HG03045 (cell line): ENCODE data around the gene VAV2.

Experiments used
- ATAC-seq: cut with Tn5 transposase; IDR thresholded peaks from one replicate; pipeline ENCODE4 v1.9.1; 2021; ENCODE audit warnings: mild to moderate bottlenecking, moderate library complexity; ENCODE audit not compliant: unreplicated experiment

The VAV2 gene

DNA sequence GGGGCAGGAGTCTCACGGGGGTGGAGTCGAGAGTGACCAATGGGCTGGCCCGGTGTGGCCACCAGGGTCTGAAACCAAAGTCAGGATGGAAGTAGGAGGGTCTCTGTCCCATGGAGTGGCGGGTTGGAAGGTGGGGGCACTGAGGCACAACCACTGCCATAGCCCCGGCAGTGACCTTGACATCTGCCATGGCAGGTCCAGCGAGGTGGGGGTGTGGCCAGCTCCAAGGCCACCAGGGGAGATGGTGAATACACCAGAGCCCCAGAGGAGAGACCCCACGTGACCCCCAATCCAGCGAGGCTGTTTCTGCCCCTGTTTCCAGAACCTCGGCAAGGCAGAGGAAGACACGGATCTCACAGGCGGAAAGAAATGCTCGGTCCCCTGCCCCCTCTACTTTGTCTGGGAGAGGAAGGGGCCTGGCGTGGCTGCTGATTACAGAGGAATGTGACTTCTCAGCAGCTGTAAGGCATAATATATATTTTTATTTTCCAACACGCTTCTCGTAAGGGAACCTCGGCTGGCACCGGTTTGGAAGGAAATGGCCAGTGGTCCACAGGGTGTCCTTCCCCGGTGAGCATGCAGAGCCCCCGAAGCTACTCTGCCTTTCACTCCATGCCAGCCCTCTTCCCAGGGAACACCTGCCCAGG lies 148.2 kb downstream of the VAV2 start:
- ATAC-seq, result no peak

DNA sequence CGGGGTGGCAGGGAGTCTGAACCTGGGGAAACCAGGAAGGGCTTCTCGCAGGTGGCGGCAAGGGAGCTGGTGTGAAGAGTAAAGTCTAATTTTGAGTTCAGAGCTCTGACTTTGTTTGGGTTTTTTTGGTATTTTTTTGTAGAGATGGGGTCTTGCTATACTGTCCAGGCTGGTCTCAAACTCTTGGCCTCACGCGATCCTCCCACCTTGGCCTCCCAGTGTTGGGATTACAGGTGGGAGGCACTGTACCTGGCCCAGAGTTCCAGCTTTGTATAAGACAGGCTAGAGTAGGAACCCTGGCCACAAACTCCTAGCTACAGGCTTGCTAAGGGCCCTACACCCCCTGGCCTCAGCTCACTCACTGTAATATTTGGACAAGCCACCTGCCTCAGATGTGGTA lies 148.9 kb downstream of the VAV2 start:
- ATAC-seq, result no peak

DNA sequence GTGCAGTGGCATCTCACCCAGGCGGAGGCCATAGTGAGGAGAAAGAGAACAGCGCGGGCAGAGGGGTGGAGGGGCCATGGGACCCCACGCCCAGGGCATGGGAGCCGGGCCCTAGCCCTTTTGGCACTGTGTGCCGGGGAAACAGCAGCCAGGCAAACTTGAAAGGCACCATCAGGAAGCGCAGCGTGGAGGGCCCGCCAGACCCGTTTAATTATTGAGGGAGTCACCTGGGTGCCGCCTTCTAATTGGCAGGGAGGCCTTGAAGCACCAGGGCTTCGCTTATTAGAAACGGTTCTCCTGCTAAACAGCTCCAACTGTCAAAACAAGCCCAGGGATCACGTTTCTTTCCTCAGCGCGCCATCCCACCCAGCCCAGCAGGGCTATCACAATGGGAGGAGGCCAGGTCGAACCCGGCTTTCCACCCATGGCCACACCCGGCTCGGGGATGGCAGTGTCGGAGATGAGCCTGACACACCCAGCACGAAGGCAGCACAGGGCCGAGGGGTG lies 149.3 kb downstream of the VAV2 start:
- ATAC-seq, result no peak

DNA sequence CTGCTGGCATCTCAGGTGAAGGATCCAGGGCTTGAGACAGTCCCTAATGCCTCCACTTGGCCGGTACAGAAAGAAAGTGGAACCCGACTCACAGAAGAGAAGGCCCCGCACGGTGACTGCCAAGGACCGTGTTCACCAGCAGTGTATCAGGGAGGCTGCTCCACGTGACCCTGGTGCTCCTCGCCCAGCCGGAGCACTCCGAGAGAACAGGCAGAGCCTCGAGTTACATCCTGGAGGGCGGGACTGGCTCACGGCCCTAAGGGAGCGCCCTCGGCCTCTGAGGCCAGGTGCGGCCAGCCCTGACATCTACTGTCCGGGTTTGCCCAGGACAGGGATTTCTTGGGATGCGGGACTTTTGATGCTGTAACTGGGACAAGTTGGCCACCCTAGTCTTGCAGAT lies 149.9 kb downstream of the VAV2 start:
- ATAC-seq, result no peak

DNA sequence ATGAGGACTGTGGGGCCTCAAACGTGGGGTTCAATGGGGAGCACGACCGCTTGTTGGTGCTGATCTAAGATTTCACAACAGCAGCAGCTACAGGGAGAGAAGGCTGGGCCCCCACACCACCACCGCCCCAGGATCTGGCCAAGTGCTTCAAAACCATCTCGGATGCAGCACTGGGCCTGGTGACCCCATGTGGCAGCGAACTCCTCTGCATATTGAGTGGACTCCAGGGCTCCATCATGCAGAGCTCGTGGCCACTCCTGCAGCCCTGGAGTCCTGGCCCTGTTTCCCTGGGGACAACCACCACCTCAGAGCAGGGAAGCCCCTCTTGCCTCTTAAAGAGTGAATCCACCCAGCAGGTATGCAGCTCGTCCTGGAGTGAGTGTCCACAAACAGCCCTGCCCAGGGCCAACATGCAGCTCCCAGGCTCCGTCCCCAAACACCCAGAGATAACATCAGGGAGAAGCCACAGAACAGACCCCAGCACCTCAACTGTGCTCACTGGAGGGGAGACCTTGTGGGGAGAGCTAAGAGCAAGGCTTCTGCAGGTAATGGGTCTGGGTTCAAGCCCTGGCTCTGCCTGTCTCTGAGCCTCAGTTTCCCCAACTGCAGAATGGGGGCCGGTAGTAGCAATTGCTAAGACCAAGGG lies 150.8 kb downstream of the VAV2 start:
- no peak for ATAC-seq

DNA sequence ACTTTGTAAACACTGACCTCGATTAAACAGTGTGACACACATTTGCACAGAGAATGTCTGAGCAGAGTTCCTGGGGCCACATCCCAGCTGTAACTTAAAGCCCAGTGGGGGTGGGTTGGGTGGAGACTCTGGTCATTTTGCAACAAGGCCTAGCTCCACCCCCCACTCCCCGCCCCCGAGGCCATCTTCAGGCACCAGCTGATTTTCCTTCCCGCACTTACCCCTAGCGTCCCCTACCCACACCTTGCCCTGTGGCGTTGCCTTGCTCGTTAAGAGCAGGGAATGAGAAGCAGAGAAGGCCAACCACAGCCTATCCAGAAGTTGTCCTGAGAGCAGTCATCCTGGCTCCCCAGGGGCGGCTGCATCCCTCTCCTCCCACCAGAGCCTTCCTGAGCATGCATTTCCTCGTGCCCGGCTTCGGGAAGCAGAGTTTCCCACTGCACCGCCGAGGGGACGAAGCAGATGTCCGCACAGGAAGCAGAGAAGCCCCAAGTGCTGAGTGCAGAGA lies 152.2 kb downstream of the VAV2 start:
- ATAC-seq, result no peak

DNA sequence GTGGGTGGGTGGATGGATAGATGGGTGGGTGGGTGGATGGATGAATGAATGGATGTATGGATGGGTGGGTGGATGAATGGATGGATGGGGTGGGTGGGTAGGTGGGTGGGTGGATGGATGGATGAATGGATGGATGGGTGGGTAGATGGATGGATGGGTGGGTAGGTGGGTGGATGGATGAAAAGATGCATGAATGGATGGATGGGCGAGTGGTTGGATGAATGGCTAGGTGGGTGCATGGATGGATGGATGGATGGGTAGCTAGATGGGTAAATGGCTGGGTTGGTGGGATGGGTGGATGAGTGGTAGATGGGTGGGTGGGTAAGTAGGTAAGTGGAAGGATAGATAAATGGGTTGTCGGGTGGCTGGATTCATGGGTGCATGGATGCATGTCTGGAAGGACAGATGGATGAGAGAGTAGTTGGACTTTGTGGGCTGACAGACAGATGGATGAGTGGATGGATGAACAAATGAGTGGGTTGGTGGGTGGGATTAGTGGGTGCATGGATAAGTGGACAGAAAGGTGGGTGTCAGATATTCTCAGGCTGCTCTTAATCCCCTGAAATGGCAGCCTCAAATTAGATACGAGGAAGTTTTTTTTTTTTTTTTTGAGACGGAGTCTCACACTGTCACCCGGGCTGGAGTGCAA lies 153.1 kb downstream of the VAV2 start:
- no peak for ATAC-seq

DNA sequence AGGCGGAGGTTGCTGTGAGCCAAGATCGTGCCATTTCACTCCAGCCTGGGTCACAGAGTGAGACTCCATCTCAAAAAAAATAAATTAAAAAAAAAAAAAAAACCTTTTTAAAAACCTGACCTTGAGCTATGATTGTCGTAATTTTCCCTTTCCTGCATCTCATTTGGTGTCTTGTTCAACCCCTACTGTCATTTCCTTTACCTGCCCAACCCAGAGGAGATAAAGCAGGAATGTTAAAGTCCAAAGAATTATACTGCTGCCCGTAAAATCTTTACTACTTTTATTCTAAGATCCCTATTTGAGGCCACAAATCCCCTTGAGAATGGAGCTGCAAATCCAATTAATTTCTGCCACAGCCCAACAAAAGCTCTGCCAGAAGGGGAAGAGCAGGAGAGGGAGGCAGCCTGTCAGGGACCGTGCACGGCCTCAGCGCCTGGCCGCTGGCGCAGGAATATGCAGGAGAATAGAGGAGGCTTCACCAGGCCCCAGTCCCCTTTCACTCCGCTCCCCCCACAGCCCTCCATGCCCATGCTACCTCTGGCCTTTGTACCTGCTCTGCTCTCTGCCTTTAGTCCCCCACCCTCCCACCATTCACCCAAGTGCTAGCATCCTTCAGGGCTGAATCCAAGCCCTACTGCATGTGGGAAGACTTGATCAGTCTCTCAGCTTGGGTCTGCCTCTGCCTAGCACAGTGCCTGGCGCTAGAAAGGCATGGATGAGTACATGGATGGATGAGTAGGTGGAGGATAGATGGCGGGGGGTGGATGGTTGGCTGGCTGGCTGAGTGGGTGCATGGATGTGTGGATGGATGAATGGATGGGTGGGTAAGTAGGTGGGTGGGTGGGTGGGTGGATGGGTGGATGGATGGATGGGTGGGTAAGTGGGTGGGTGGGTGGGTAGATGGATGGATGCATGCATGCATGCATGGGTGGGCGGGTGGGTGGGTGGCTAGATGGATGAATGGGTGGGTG lies 154.2 kb downstream of the VAV2 start:
- no peak for ATAC-seq

DNA sequence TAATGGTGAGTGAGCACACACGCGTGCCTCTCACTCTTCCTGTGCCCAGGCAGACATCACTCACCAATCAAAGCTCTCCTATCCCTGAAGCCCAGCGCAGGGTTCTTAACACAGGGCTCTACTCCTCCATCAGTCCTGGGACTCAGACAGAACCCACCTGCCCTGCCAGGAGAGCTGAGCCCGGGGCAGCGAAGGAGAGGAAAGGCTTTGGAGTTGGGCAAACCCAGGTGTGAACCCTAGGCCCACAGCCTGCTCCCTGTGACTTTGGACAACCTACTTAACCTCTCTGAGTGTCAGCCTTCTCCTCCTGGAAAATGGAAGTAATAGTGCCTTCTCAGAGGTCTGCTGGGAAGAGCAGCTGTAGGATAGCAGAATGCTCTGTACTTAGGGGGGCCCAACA lies 155.3 kb downstream of the VAV2 start:
- ATAC-seq, result no peak

DNA sequence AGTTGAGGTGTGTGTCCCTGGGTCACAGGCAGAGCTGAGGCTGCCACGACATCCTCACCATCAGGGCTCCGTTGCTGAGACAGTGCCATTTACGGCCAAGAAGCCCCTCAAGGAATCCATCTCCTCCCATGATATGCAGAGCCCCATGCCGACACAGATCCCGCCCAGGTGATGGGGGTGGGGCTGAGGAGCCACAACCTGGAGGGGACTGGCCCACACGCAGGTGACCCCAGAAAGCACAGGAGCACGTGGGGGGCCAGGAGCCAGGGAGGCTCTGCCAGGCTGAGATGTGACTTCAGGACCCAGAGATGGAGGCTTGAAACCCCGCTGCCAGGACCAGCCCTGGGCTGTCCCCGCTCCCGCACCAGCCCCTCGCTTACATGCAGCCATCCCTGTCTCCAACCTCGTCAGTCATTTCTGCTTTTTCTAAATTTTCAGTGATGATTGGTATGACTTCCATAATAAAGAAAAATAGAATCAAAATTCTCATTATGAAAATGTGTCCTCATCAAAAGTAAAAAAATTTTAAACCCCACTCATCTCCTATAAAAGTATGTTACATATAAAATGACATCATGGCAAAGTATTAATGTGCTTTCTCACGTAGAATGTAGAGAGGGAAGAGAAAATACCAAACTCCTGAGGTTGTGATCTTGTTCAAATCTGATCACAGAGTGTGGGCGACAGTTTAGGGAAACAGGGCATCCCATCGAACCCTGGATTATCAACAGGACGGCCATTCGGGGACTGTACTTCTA lies 155.9 kb downstream of the VAV2 start:
- no peak for ATAC-seq

DNA sequence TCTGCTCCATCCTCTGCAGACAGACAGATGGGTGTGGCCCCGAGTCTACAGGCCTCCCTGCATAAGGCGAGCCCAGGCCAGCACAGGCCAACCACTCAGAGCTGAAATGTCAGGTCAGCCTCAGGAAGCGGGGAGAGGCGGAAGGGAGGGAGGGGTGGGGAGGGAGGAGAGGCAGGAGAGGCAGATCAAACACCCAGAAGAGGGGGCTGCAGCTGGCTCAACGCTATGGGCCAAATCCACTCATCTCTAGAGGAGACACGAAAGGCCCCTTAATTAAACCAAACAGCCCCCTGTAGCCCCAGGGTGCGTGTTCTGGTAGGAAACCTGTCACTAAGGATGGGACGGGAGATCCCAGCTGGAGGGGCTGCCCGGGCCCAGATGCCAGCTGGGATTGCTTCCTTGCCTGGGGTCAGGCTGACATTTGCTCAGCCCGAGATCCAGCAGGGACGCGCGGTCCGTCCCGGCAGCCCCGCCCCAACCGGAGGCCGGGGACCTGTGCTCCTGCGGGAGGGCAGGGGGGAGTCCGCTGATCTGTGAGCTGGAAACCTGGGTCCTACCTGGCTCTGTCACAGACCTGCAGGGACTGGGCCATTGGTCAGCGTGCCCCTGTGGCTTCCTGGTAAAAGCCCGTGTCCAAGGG lies 156.7 kb downstream of the VAV2 start:
- no peak for ATAC-seq

DNA sequence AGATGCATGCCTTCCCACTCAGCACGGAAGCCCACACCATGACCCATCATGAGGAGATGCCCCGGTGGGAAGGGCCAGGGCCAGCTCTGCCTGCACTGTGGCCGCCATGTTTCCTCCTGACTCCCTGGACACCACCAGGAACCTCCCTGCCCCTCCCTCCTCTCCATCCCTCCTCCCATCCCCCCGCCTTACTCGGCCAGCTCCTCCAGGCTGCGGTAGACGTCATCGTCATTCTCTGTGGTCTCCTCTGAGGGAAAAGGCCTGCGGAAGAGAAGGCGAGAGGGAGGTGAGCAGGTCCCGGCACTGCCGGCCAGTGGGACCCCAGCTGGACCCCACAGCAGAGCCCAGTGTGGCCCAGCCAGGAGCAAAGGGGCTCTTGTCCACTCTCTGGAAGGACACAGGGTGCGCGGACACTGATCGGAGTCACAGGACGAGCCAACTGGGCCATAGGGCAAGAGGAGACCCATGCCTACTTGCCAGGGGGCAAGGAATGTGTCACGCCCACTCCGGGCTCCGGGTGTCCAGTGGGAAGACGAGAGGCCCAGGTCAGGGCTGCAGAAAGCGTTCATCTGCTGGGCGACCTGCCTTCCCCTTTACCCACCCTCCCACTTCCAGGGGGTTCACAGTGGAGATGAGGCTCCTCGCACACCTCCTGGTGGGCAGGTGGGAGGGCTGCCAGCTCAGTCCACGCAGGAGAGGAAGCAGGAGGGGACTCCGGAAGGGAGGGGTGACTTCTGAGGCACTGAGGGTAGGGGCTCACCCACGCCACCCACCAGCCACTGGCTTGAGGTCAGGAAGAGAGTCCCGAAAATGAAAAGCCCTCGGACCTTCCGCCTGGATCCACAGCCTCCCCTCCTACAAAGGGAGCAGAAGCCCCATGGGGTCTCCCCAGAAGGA lies 157.8 kb downstream of the VAV2 start:
- no peak for ATAC-seq

DNA sequence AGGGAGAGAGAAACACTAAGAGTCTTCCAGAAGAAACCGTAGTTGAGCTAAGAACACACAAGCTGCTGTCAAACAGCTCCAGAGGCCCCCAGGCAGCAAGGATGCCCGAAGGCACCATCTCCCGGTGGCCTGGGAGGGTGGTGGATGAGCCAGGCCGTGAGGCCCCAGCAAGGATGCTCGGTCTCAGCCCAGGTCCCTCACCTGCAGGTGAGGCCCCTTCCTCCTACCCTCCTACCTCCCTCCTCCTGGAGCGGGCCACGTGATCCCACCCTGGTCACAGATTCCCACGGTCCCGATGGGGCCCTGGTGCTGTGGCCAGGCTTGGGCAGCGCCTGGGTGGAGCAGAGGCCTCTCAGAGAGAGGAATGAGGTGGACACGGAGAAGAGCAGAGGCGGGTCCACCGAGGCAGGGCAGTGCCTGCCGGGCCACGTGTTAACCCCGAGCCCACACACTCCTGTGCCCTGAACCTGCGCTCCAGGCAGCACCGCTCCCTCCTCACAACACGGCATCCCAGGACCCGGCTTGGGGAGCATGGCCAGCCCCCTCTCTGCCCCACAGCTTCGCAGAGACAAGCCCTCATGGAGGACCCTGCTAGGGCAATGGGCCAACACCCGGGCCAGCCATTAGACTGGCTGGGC lies 158.6 kb downstream of the VAV2 start:
- ATAC-seq, result no peak

DNA sequence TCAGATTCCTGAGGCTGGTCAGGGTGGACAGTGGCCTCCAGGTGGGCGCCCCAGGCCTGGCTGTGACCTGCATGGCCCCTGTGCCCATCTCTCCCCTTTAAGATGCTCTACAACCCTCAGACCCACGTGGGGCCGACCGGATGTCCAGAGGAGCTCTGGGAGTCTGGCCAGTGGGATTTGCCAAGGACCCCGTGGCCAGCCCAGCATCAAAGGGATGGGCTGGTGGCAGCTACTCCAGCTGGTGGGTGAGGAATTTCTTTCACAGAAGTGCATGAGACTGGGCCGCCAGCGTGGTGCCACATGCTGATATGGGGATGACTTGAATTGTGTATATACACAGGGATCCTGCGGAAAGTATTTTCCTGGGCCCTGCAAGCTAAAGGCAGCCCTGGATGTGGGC lies 159.2 kb downstream of the VAV2 start:
- ATAC-seq, result no peak

DNA sequence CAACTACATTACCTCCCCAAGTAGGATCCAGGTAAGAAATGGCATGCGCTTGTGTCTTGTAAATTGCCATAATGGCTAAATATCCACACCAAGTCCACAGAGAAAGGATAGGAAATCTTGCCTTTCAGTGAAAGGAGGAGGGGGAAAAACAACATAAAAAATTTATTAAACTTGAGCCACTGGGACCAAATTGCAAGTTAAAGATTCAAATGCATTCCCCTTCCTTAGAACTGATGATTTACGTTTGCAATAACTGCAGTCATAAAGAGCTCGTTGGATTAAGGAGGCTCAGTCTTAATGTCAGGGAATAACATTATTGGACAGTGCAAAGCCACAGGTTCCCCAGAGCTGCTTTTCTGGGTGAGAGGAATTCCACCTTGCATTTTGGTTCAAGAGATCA lies 161.4 kb downstream of the VAV2 start:
- no peak for ATAC-seq

DNA sequence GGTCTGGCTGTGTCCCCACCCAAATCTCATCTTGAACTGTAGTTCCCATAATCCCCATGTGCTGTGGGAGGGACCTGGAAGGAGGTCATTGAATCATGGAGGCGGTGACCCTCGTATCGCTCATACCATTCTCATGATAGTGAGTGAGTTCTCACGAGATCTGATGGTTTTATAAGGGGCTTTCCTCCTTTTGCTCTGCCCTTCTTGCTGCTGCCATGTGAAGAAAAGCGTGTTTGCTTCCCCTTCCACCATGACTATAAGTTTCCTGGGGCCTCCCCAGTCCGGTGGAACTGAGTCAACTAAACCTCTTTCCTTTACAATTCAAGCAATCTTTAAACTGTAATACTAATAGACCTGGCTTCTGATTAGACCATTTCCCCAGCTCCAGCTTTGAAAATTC lies 161.8 kb downstream of the VAV2 start:
- ATAC-seq, result no peak

DNA sequence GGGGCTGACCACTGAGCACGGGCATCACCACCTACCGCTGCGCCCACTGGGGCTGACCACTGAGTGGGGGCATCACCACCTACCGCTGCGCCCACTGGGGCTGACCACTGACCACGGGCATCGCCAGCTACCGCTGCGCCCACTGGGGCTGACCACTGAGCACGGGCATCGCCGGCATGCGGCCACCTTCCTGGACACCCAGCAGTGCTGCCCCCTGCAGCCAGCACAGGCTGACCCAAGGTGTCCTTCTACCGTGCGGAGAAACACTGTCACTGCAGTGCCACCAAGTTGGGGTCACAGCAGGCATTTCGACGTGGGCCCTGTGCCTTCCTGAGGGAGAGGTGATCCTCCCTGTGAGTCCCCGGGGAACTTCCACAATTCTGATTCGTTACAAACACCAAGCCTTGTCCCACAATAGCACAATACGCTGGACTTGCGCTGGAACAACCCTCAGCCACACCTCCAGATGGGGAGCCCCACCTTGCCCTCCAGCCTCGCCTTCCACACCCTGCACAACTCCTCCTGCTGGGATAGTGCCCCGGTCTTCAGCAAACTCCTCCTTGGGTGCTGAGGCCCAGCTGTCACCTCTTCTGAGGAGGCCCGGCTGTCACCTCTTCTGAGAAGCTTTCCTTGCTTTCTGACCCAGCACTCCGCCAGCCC lies 163.7 kb downstream of the VAV2 start:
- no peak for ATAC-seq
